ENCODE results near the gene GAREM1.

The GAREM1 gene

DNA sequence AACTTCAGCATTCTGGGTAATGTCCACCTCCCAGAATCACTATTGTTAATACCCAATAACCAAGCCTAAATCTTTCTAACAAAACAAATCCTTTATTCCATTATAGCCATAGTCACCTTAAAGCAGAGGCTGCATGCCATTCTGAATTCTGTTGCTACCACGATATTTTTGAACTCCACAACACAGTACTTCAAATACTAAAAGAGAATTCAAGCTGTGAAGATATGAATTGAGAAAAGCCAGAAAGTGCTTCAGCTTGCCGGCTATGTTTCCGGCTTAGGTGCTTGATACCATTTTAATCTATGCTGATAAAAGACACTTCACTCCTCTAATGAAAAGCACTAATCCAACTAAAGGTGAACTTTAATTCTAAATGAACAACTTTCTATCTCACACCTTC, 41.3 kb downstream of the GAREM1 start:
- Histone ChIP-seq H4K5ac (ENCODE audit: low read length) (no peak overlapping the region), H3K9ac (ENCODE audit: low read length) (no peak overlapping the region), H2BK120ac (ENCODE audit: low read depth, low read length) (no peak overlapping the region), H3K4me3 (ENCODE audit: low read length) (no peak overlapping the region), H3K23ac (ENCODE audit: low read length) (no peak overlapping the region), H3K27me3 (ENCODE audit: insufficient read depth, low read length, poor library complexity) (no peaks in the 10 kb centered on the region), H3K27ac (ENCODE audit: low read depth, low read length) (no peak overlapping the region), H3K36me3 (ENCODE audit: control insufficient read depth, insufficient read depth, low read length) (no peaks in the 10 kb centered on the region), H3K79me2 (ENCODE audit: control insufficient read depth, insufficient read depth, low read length) (no peaks in the 10 kb centered on the region), H3K79me1 (ENCODE audit: low read length) (no peaks in the 10 kb centered on the region), H3K56ac (ENCODE audit: low read length) (no peak overlapping the region), H4K8ac (ENCODE audit: low read depth, low read length) (no peak overlapping the region), H3K4me2 (ENCODE audit: low read length) (no peak overlapping the region), H3K4ac (ENCODE audit: low read depth, low read length) (no peak overlapping the region), H2BK15ac (replicated peaks; ENCODE audit: low read depth) (no peak overlapping the region), H2BK5ac (ENCODE audit: low read length) (no peak overlapping the region), H2AK5ac (ENCODE audit: low read length) (no peak overlapping the region), H3K4me1 (ENCODE audit: control insufficient read depth, low read depth, low read length) (no peaks in the 10 kb centered on the region), H3K18ac (ENCODE audit: low read length) (no peak overlapping the region)
- no peak for DNase-seq
- no CpG with 5 or more reads among the region's 3 CpGs for WGBS (ENCODE audit: extremely low coverage, insufficient coverage, low lambda C conversion rate)

DNA sequence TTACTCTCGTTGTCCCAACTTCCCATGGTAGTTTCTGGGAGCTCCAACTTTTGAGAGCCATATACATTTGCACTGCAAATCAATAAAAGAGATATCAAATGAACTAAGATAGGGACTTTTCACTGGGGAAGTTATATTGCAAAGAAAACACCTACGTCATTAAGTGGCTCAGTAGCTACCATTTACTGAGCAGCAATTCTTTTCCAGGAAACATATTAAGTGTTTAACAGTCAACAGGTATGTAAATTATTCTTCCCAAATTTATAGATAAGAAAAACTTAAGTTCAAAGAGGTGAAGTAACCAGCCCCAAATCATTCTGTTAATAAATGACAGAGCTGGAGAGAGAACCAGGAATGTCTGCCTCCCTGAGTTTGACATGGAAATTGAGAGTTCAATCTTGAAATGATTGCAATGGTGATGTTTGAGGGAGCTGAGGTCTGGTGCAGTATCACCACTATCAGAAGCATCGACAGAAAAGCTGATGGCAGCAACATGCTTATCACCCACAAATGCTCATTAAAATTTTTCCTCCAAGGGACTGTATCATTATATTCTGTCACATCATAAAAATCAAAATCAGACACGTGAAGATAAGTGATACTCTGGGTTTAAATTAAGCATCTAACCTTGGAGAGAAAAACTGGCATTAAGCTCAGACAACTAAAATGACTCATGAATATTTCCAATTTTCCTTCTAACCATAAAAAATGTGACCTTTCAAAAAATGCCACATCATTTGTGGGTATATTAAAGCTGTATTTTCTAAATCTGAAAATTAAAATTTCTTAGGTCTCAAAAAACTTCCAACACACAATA, 43.4 kb downstream of the GAREM1 start:
- Histone ChIP-seq H3K4ac (ENCODE audit: low read depth, low read length) (no peak overlapping the region), H3K9ac (ENCODE audit: low read length) (no peak overlapping the region), H2BK120ac (ENCODE audit: low read depth, low read length) (no peak overlapping the region), H2AK5ac (ENCODE audit: low read length) (no peak overlapping the region), H3K4me2 (ENCODE audit: low read length) (no peak overlapping the region), H2BK15ac (replicated peaks; ENCODE audit: low read depth) (no peak overlapping the region), H3K4me3 (ENCODE audit: low read length) (no peak overlapping the region), H3K36me3 (ENCODE audit: control insufficient read depth, insufficient read depth, low read length) (no peaks in the 10 kb centered on the region), H3K27me3 (ENCODE audit: insufficient read depth, low read length, poor library complexity) (no peaks in the 10 kb centered on the region), H3K79me2 (ENCODE audit: control insufficient read depth, insufficient read depth, low read length) (no peaks in the 10 kb centered on the region), H3K4me1 (ENCODE audit: control insufficient read depth, low read depth, low read length) (no peaks in the 10 kb centered on the region), H3K56ac (ENCODE audit: low read length) (no peak overlapping the region), H3K23ac (ENCODE audit: low read length) (no peak overlapping the region), H4K5ac (ENCODE audit: low read length) (no peak overlapping the region), H4K8ac (ENCODE audit: low read depth, low read length) (no peak overlapping the region), H2BK5ac (ENCODE audit: low read length) (no peak overlapping the region), H3K79me1 (ENCODE audit: low read length) (no peaks in the 10 kb centered on the region), H3K18ac (ENCODE audit: low read length) (no peak overlapping the region), H3K27ac (ENCODE audit: low read depth, low read length) (no peak overlapping the region)
- no CpG with 5 or more reads among the region's 4 CpGs for WGBS (ENCODE audit: extremely low coverage, insufficient coverage, low lambda C conversion rate)
- DNase-seq: no peak

DNA sequence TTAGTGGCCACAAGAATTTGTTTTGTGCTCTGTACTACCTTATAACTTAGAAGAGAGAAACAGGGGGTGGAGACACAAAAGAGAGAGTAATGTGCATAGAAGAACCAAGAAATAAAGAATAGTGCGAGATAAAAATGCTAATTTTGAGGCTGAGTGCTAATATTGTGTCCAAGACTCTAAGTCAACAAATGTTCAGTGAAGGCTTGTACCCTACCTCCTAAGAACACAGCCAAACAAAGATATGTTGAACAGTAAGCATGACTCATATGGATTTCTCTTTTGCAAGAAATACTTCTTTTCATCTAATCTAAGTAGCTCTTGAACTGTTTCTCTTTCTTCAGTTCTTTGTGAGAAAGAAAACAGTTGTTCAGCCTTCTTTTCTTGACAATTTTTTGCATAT, 45.2 kb downstream of the GAREM1 start:
- Histone ChIP-seq H3K9ac (ENCODE audit: low read length) (no peak overlapping the region), H2BK5ac (ENCODE audit: low read length) (no peak overlapping the region), H3K4ac (ENCODE audit: low read depth, low read length) (no peak overlapping the region), H3K4me2 (ENCODE audit: low read length) (no peak overlapping the region), H3K4me3 (ENCODE audit: low read length) (no peak overlapping the region), H3K27ac (ENCODE audit: low read depth, low read length) (no peak overlapping the region), H3K79me1 (ENCODE audit: low read length) (no peaks in the 10 kb centered on the region), H3K4me1 (ENCODE audit: control insufficient read depth, low read depth, low read length) (no peaks in the 10 kb centered on the region), H3K56ac (ENCODE audit: low read length) (no peak overlapping the region), H3K27me3 (ENCODE audit: insufficient read depth, low read length, poor library complexity) (no peaks in the 10 kb centered on the region), H3K23ac (ENCODE audit: low read length) (no peak overlapping the region), H3K36me3 (ENCODE audit: control insufficient read depth, insufficient read depth, low read length) (no peaks in the 10 kb centered on the region), H4K8ac (ENCODE audit: low read depth, low read length) (no peak overlapping the region), H4K5ac (ENCODE audit: low read length) (no peak overlapping the region), H2AK5ac (ENCODE audit: low read length) (no peak overlapping the region), H3K79me2 (ENCODE audit: control insufficient read depth, insufficient read depth, low read length) (no peaks in the 10 kb centered on the region), H2BK120ac (ENCODE audit: low read depth, low read length) (no peak overlapping the region), H2BK15ac (replicated peaks; ENCODE audit: low read depth) (no peak overlapping the region), H3K18ac (ENCODE audit: low read length) (no peak overlapping the region)
- no peak for DNase-seq
- WGBS (ENCODE audit: extremely low coverage, insufficient coverage, low lambda C conversion rate): no CpG with 5 or more reads among the region's 1 CpG

DNA sequence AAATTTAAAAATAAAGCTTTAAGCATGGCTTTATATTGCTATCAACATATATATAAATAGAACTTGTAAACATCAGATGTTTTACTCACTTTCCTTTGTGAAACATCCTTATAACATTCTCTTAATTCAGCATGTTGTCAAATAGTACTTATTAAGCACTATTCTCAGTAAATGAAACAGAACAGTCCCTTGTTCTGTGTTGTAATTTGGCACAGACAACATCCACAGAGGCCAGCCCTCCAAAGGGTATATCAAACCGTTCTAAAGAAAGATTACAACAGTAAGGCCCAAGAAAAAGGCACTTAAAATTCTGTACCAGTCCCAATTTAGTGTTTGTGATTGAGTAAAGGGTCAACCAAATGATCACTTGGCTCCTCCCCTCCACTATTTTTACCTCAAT, 46.0 kb downstream of the GAREM1 start:
- no peaks in the 10 kb centered on the region for H3K27me3 ChIP-seq (ENCODE audit: insufficient read depth, low read length, poor library complexity)
- no peak overlapping the region for H4K8ac ChIP-seq (ENCODE audit: low read depth, low read length)
- no peak overlapping the region for H3K9ac ChIP-seq (ENCODE audit: low read length)
- H3K79me1 ChIP-seq (ENCODE audit: low read length): no peaks in the 10 kb centered on the region
- no peak overlapping the region for H3K18ac ChIP-seq (ENCODE audit: low read length)
- no peak overlapping the region for H3K4me2 ChIP-seq (ENCODE audit: low read length)
- H3K23ac ChIP-seq (ENCODE audit: low read length): no peak overlapping the region
- no peaks in the 10 kb centered on the region for H3K79me2 ChIP-seq (ENCODE audit: control insufficient read depth, insufficient read depth, low read length)
- DNase-seq: no peak
- H3K36me3 ChIP-seq (ENCODE audit: control insufficient read depth, insufficient read depth, low read length): no peaks in the 10 kb centered on the region
- H3K27ac ChIP-seq (ENCODE audit: low read depth, low read length): no peak overlapping the region
- no peaks in the 10 kb centered on the region for H3K4me1 ChIP-seq (ENCODE audit: control insufficient read depth, low read depth, low read length)
- H2BK120ac ChIP-seq (ENCODE audit: low read depth, low read length): no peak overlapping the region
- no peak overlapping the region for H2BK5ac ChIP-seq (ENCODE audit: low read length)
- H3K4me3 ChIP-seq (ENCODE audit: low read length): no peak overlapping the region
- WGBS (ENCODE audit: extremely low coverage, insufficient coverage, low lambda C conversion rate): no CpG with 5 or more reads among the region's 1 CpG
- no peak overlapping the region for H3K56ac ChIP-seq (ENCODE audit: low read length)
- no peak overlapping the region for H4K5ac ChIP-seq (ENCODE audit: low read length)
- H2BK15ac ChIP-seq (replicated peaks; ENCODE audit: low read depth): no peak overlapping the region
- H2AK5ac ChIP-seq (ENCODE audit: low read length): no peak overlapping the region
- no peak overlapping the region for H3K4ac ChIP-seq (ENCODE audit: low read depth, low read length)

DNA sequence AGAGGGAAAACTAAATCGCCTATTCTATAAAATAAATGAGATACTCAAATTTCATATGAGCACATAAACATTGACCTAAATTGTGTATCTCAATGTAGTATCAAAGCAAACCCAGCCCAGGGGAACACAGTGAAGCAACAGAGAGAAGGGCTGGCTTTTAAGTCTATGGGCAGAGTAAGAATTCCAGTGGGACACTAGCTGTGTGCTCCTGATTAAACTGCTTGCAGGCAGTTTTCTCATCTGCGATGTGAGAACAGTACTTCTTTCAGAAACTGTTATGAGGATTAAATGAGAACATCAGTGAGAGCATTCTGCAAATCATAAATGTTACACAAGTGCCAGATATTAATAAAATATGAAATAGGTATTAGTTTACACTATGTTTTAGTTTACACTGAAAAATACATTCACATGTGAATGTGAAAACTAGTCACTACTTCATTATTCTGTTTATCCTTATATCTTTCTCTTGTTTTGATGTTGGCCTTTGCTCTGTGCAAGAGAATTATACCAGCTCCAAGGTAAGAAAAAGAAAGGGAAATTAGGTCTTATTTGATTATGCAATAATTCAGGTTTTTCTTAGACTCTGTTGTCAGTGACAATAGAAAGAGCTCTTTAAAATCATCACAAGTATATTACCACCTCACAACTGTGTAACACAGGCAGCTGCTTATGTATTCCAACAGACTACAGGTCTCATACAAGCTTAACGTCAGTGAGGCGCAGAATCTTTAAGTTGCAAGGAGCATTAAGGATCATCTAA, 47.5 kb downstream of the GAREM1 start:
- no peak overlapping the region for H3K56ac ChIP-seq (ENCODE audit: low read length)
- H4K5ac ChIP-seq (ENCODE audit: low read length): no peak overlapping the region
- WGBS (ENCODE audit: extremely low coverage, insufficient coverage, low lambda C conversion rate): no CpG with 5 or more reads among the region's 4 CpGs
- no peak overlapping the region for H2BK120ac ChIP-seq (ENCODE audit: low read depth, low read length)
- no peaks in the 10 kb centered on the region for H3K27me3 ChIP-seq (ENCODE audit: insufficient read depth, low read length, poor library complexity)
- no peaks in the 10 kb centered on the region for H3K79me1 ChIP-seq (ENCODE audit: low read length)
- no peak overlapping the region for H2BK5ac ChIP-seq (ENCODE audit: low read length)
- no peak overlapping the region for H2BK15ac ChIP-seq (replicated peaks; ENCODE audit: low read depth)
- no peak overlapping the region for H3K4me2 ChIP-seq (ENCODE audit: low read length)
- H3K4me3 ChIP-seq (ENCODE audit: low read length): no peak overlapping the region
- no peak overlapping the region for H3K23ac ChIP-seq (ENCODE audit: low read length)
- no peaks in the 10 kb centered on the region for H3K36me3 ChIP-seq (ENCODE audit: control insufficient read depth, insufficient read depth, low read length)
- no peak for DNase-seq
- H3K79me2 ChIP-seq (ENCODE audit: control insufficient read depth, insufficient read depth, low read length): no peaks in the 10 kb centered on the region
- no peak overlapping the region for H3K27ac ChIP-seq (ENCODE audit: low read depth, low read length)
- H3K9ac ChIP-seq (ENCODE audit: low read length): no peak overlapping the region
- no peak overlapping the region for H3K4ac ChIP-seq (ENCODE audit: low read depth, low read length)
- no peak overlapping the region for H2AK5ac ChIP-seq (ENCODE audit: low read length)
- no peaks in the 10 kb centered on the region for H3K4me1 ChIP-seq (ENCODE audit: control insufficient read depth, low read depth, low read length)
- no peak overlapping the region for H4K8ac ChIP-seq (ENCODE audit: low read depth, low read length)
- H3K18ac ChIP-seq (ENCODE audit: low read length): no peak overlapping the region
